H9 (cell line): Measurements from ENCODE around the gene BBX. TPM values are rescaled to one million over a fixed set of nuclear protein-coding genes. Genes with fewer than 3 reads are reported as not detected.

ENCODE experiments used
- DNase-seq: peaks from one replicate; pipeline ENCODE4 v3.0.0-alpha.2; 2017
- H2AFZ ChIP-seq: one replicate; pipeline ENCODE4 v1.6.1; 2013; ENCODE audit warnings: mild to moderate bottlenecking, low read length, control low read depth, moderate library complexity
- H2AK5ac ChIP-seq: 2 replicates; pipeline ENCODE4 v1.6.1; 2013; ENCODE audit warnings: low read length, control low read depth, mixed read lengths; ENCODE audit not compliant: insufficient read length
- H2BK120ac ChIP-seq: one replicate; pipeline ENCODE4 v1.6.1; 2013; ENCODE audit warnings: low read depth, mild to moderate bottlenecking, low read length, control low read depth, inconsistent platforms; ENCODE audit not compliant: poor library complexity, severe bottlenecking
- H2BK12ac ChIP-seq: 2 replicates; pipeline ENCODE4 v1.6.1; 2013; ENCODE audit warnings: low read length, control low read depth, mixed read lengths, low read depth; ENCODE audit not compliant: insufficient read length
- H2BK15ac ChIP-seq: 2 replicates; pipeline ENCODE4 v1.6.1; 2013; ENCODE audit warnings: low read depth, low read length, control low read depth
- H2BK20ac ChIP-seq: one replicate; pipeline ENCODE4 v1.6.1; 2013; ENCODE audit warnings: low read depth, mild to moderate bottlenecking, low read length, control low read depth, inconsistent platforms; ENCODE audit not compliant: poor library complexity, severe bottlenecking
- H2BK5ac ChIP-seq: 2 replicates; pipeline ENCODE4 v1.6.1; 2013; ENCODE audit warnings: low read length, control low read depth, mixed read lengths; ENCODE audit not compliant: insufficient read length
- H3K14ac ChIP-seq: 2 replicates; pipeline ENCODE4 v1.6.1; 2013; ENCODE audit warnings: low read length, control low read depth; ENCODE audit not compliant: insufficient read depth
- H3K18ac ChIP-seq: 2 replicates; pipeline ENCODE4 v1.6.1; 2013; ENCODE audit warnings: low read depth, mild to moderate bottlenecking, mixed read lengths, low read length, control low read depth; ENCODE audit not compliant: insufficient read length
- H3K23ac ChIP-seq: 2 replicates; pipeline ENCODE4 v1.6.1; 2013; ENCODE audit warnings: low read length, control low read depth, mixed read lengths, low read depth; ENCODE audit not compliant: insufficient read length
- H3K23me2 ChIP-seq: 2 replicates; pipeline ENCODE4 v1.6.1; 2013; ENCODE audit warnings: low read depth, mild to moderate bottlenecking, mixed read lengths, low read length, control low read depth; ENCODE audit not compliant: insufficient read length, poor library complexity, severe bottlenecking
- H3K27ac ChIP-seq: 2 replicates; pipeline ENCODE4 v1.5.1; 2013; ENCODE audit warnings: low read length, control low read depth, mixed read lengths, low read depth; ENCODE audit not compliant: insufficient read length
- H3K27me3 ChIP-seq: 2 replicates; pipeline ENCODE4 v1.6.1; 2013; ENCODE audit warnings: low read length, control low read depth, inconsistent platforms; ENCODE audit not compliant: insufficient read depth
- H3K4ac ChIP-seq: 2 replicates; pipeline ENCODE4 v1.6.1; 2013; ENCODE audit warnings: low read depth, mild to moderate bottlenecking, control low read depth, inconsistent platforms, low read length, moderate library complexity
- H3K4me1 ChIP-seq: 2 replicates; pipeline ENCODE4 v1.6.1; 2013; ENCODE audit warnings: low read length, control low read depth, inconsistent platforms; ENCODE audit not compliant: insufficient read depth
- H3K4me2 ChIP-seq: 2 replicates; pipeline ENCODE4 v1.6.1; 2013; ENCODE audit warnings: low read length, control low read depth, mixed read lengths; ENCODE audit not compliant: insufficient read length, insufficient read depth
- H3K56ac ChIP-seq: 2 replicates; pipeline ENCODE4 v1.6.1; 2013; ENCODE audit warnings: low read depth, mild to moderate bottlenecking, mixed read lengths, low read length, control low read depth; ENCODE audit not compliant: insufficient read length
- H3K79me1 ChIP-seq: 2 replicates; pipeline ENCODE4 v1.6.1; 2013; ENCODE audit warnings: low read depth, mild to moderate bottlenecking, moderate library complexity, low read length, control low read depth, inconsistent platforms; ENCODE audit not compliant: insufficient read depth, poor library complexity, severe bottlenecking
- H3K79me2 ChIP-seq: 2 replicates; pipeline ENCODE4 v1.6.1; 2013; ENCODE audit warnings: low read length, control low read depth, inconsistent platforms; ENCODE audit not compliant: insufficient read depth
- H3K9ac ChIP-seq: 2 replicates; pipeline ENCODE4 v1.6.1; 2013; ENCODE audit warnings: low read length, control low read depth, mixed read lengths; ENCODE audit not compliant: insufficient read length; ENCODE audit errors: extremely low read depth
- H3K9me3 ChIP-seq: one replicate; pipeline ENCODE4 v1.6.1; 2013; ENCODE audit warnings: low read depth, low read length, inconsistent platforms; ENCODE audit not compliant: control insufficient read depth
- H3T11ph ChIP-seq: one replicate; pipeline ENCODE4 v1.6.1; 2013; ENCODE audit warnings: mild to moderate bottlenecking, low read length, control low read depth, inconsistent platforms
- H4K20me1 ChIP-seq: one replicate; pipeline ENCODE4 v1.6.1; 2013; ENCODE audit not compliant: control insufficient read depth, insufficient read length, insufficient read depth
- H4K5ac ChIP-seq: 2 replicates; pipeline ENCODE4 v1.6.1; 2013; ENCODE audit warnings: low read depth, mild to moderate bottlenecking, mixed read lengths, low read length, control low read depth; ENCODE audit not compliant: insufficient read length
- H4K8ac ChIP-seq: replicated peaks from 2 replicates; pipeline ENCODE4 v1.6.1; 2013; ENCODE audit warnings: low read length, control low read depth, mixed read lengths, low read depth; ENCODE audit not compliant: insufficient read length
- H4K91ac ChIP-seq: 2 replicates; pipeline ENCODE4 v1.6.1; 2013; ENCODE audit warnings: low read depth, mild to moderate bottlenecking, moderate library complexity, mixed read lengths, low read length, control low read depth; ENCODE audit not compliant: insufficient read length
- H3K27ac Mint-ChIP-seq, 3 experiments: 2 replicates in 2 of 3; 3 replicates in 1 of 3; pipeline ENCODE4 v1.8.0; 2020 to 2021; ENCODE audit warnings: mixed read lengths in 3 of 3, mild to moderate bottlenecking in 1 of 3, moderate library complexity in 1 of 3
- H3K27me3 Mint-ChIP-seq: 2 replicates; pipeline ENCODE4 v1.8.0; 2021; ENCODE audit warnings: low read depth, mild to moderate bottlenecking, moderate library complexity, mixed read lengths
- H3K36me3 Mint-ChIP-seq, 3 experiments: 2 replicates in 2 of 3; 3 replicates in 1 of 3; pipeline ENCODE4 v1.8.0; 2020 to 2021; ENCODE audit warnings: low read depth in 3 of 3, mixed read lengths in 3 of 3; ENCODE audit not compliant: insufficient read depth in 1 of 3
- H3K4me1 Mint-ChIP-seq, 2 experiments: 2 replicates each; pipeline ENCODE4 v1.8.0; 2020; ENCODE audit warnings: mixed read lengths in 2 of 2
- H3K4me3 Mint-ChIP-seq, 2 experiments: 2 replicates in 1 of 2; 3 replicates in 1 of 2; pipeline ENCODE4 v1.8.0; 2020 to 2021; ENCODE audit warnings: mild to moderate bottlenecking in 2 of 2, mixed read lengths in 2 of 2, moderate library complexity in 1 of 2
- H3K9me3 Mint-ChIP-seq, 2 experiments: 2 replicates in 1 of 2; 3 replicates in 1 of 2; pipeline ENCODE4 v1.8.0; 2020; ENCODE audit warnings: mild to moderate bottlenecking in 2 of 2, mixed read lengths in 2 of 2, moderate library complexity in 1 of 2
- CTCF ChIP-seq: fragments of 200-600 bp; sonication (generic); conservative IDR thresholded peaks from 3 replicates; pipeline ENCODE4 v1.8.0; 2021; ENCODE audit warnings: antibody characterized with exemption, mild to moderate bottlenecking
- WGBS: extraction: QIAGEN DNeasy Blood & Tissue Kit; methylation state at CpG from one replicate; pipeline ENCODE4 v1.1.7; 2013; ENCODE audit warnings: missing lambda C conversion rate, low lambda C conversion rate, mixed read lengths; ENCODE audit not compliant: insufficient read length; ENCODE audit errors: extremely low coverage; 5-methylcytosine and 5-hydroxymethylcytosine counted together
- total RNA-seq: library from RNA; stranded (reverse); gene quantifications from 2 replicates; pipeline ENCODE4 v1.2.1, GENCODE V29; 2021

The BBX gene
- total RNA-seq, 1 experiment from 2014 or later = 34.8 TPM

GRCh38 chr3:107718547-107718946, 195.8 kb downstream of the BBX start:
- DNase-seq = no peak
- Histone ChIP-seq H4K20me1 (no peaks in the 10 kb centered on the region), H2AFZ (no peak overlapping the region), H3K23ac (no peak overlapping the region), H2BK5ac (no peak overlapping the region), H3K27me3 (no peaks in the 10 kb centered on the region), H3K27ac (no peak overlapping the region), H3K9me3 (no peaks in the 10 kb centered on the region), H3K18ac (no peak overlapping the region), H3K23me2 (no peaks in the 10 kb centered on the region), H3T11ph (no peak overlapping the region), H3K14ac (no peak overlapping the region), H4K8ac (no peak overlapping the region), H2BK120ac (no peak overlapping the region), H2BK20ac (no peak overlapping the region), H3K4me1 (peaks cover 4% of the 10 kb centered on the region; the same call in 1 of the 2 replicates), H4K5ac (no peak overlapping the region), H3K56ac (no peak overlapping the region), H3K4ac (no peak overlapping the region), H3K79me2 (no peaks in the 10 kb centered on the region), H2AK5ac (no peak overlapping the region), H2BK12ac (no peak overlapping the region), H3K4me2 (no peak overlapping the region), H3K9ac (no peak overlapping the region), H3K79me1 (no peaks in the 10 kb centered on the region), H2BK15ac (no peak overlapping the region), H4K91ac (no peak overlapping the region)
- WGBS = no CpG with 5 or more reads among the region's 2 CpGs
- Mint-ChIP-seq H3K4me1 (peaks cover 5 to 7% of the 10 kb centered on the region in 2 experiments), H3K9me3 (peaks cover 3 to 4% of the 10 kb centered on the region in 2 experiments; a peak in 3 of 5 replicates), H3K36me3 (peaks cover 3 to 14% (median 11%) of the 10 kb centered on the region in 3 experiments), H3K27ac (peak overlapping the region in 1 of 3 experiments; percentile 67; a peak in 1 of 7 replicates), H3K4me3 (no peak overlapping the region), H3K27me3 (no peaks in the 10 kb centered on the region)
- no peak for TF ChIP-seq CTCF
